Tibial nerve (tissue), 4 donors: ENCODE results near the gene ASH1L. TPM values are rescaled to one million over a fixed set of nuclear protein-coding genes. Genes with fewer than 3 reads are reported as not detected.

Source experiments
- DNase-seq, 2 donors: peaks; one replicate each; pipeline ENCODE4 v3.0.0-alpha.2; 2019; ENCODE audit warnings: low spot score in 2 of 2
- H3K27ac ChIP-seq, 4 donors: fragments of 200-600 bp; sonication (generic) in 3 of 4; one replicate each; pipeline ENCODE4 v1.5.1; 2017 to 2019; ENCODE audit warnings: mild to moderate bottlenecking in 1 of 4
- H3K27me3 ChIP-seq, 2 donors: fragments of 200-600 bp; sonication (generic) in 1 of 2; one replicate each; pipeline versions ENCODE4 v1.5.1 to v1.6.0; 2017 to 2019
- H3K36me3 ChIP-seq, 3 donors: fragments of 200-600 bp; sonication (generic); one replicate each; pipeline ENCODE4 v1.5.1; 2018 to 2019
- H3K4me1 ChIP-seq, 4 donors: fragments of 200-600 bp; sonication (generic) in 3 of 4; one replicate each; pipeline ENCODE4 v1.5.1; 2017 to 2019
- H3K4me3 ChIP-seq, 4 donors: fragments of 200-600 bp; sonication (generic) in 3 of 4; one replicate each; pipeline ENCODE4 v1.5.1; 2017 to 2019; ENCODE audit warnings: mild to moderate bottlenecking in 1 of 4, moderate library complexity in 1 of 4
- H3K9me3 ChIP-seq, 4 donors: fragments of 200-600 bp; sonication (generic) in 3 of 4; one replicate each; pipeline ENCODE4 v1.5.1; 2017 to 2019
- EP300 ChIP-seq, 2 donors: sonication (generic); formaldehyde crosslinking; IDR thresholded peaks; one replicate each; pipeline ENCODE4 v1.6.1; 2017; ENCODE audit warnings: antibody characterized with exemption in 2 of 2, mild to moderate bottlenecking in 1 of 2
- POLR2A ChIP-seq, 2 donors: fragments of 450-650 bp; IDR thresholded peaks; one replicate each; pipeline ENCODE4 v1.6.1; 2017; ENCODE audit warnings: antibody characterized with exemption in 2 of 2, mild to moderate bottlenecking in 2 of 2, moderate library complexity in 2 of 2
- WGBS, 2 donors: methylation state at CpG; one replicate each; pipeline ENCODE4 v1.1.5; 2018; 5-methylcytosine and 5-hydroxymethylcytosine counted together
- total RNA-seq, 4 donors: library from RNA; depleted of rRNA; stranded (reverse); fragments of >200 nt; gene quantifications; one replicate each; pipeline ENCODE4 v1.1.0, GENCODE V29; 2016
- TF ChIP-seq, protein P1 (sequence below), 5 experiments: fragments of 200-600 bp in 3 of 5; fragments of 450-650 bp in 2 of 5; sonication (generic) in 3 of 5; IDR thresholded peaks; one replicate each; pipeline ENCODE4 v1.5.1; 2016 to 2019; ENCODE audit warnings: antibody characterized with exemption in 5 of 5, mild to moderate bottlenecking in 3 of 5, moderate library complexity in 2 of 5

Gene ASH1L
- total RNA-seq, 4 donors from 2014 or later = 73.7 to 99.6 (median 85.9) TPM

DNA sequence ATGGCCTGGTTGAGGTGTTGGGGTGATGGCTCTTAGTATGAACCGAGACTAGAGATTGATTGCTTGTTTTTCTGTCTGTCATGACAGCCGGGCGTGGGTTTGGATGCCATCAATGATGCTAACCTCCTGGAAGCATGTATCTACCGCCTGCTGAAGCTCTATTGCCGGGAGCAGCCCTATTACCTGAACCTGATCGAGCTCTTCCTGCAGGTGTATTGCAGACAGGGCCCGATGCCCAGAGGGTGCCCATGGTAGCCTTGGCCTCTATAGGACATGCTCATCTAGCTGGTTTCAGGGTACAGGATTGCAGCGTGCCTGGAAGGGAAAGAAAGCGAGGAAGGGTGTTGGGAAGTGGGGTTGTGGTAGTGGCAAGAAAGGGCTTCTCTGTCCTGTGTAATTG is 244.5 kb downstream of the ASH1L start:
- DNase-seq = no peak
- no peaks in the 10 kb centered on the region for H3K27me3 ChIP-seq

DNA sequence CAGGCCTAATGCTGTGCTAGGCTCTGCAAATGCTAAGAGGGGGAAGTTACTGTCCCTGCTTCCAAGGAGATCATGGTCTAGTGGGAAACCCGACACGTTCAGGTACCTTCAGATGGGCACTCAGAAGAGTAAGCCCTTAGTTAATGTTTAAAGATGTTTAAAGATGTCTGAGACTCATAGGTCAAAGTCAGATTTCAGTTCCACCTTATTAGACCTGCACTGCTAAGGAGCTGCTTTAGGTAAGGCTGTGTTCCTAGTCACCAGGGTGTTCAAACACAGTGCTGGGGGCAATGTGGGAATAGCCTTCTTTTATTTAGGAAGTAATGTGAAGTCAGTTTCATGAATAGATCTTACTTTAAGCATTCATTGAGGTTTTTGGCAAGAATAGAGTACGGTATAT is 245.7 kb downstream of the ASH1L start:
- TF ChIP-seq EP300 (IDR thresholded peaks at IDR 0.05) (no peak), POLR2A (IDR thresholded peaks at IDR 0.05) (no peak)
- TF ChIP-seq, protein P1, sequence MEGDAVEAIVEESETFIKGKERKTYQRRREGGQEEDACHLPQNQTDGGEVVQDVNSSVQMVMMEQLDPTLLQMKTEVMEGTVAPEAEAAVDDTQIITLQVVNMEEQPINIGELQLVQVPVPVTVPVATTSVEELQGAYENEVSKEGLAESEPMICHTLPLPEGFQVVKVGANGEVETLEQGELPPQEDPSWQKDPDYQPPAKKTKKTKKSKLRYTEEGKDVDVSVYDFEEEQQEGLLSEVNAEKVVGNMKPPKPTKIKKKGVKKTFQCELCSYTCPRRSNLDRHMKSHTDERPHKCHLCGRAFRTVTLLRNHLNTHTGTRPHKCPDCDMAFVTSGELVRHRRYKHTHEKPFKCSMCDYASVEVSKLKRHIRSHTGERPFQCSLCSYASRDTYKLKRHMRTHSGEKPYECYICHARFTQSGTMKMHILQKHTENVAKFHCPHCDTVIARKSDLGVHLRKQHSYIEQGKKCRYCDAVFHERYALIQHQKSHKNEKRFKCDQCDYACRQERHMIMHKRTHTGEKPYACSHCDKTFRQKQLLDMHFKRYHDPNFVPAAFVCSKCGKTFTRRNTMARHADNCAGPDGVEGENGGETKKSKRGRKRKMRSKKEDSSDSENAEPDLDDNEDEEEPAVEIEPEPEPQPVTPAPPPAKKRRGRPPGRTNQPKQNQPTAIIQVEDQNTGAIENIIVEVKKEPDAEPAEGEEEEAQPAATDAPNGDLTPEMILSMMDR (IDR thresholded peaks at IDR 0.05) = no peak
- DNase-seq = no peak
- Histone ChIP-seq H3K9me3 (no peaks in the 10 kb centered on the region), H3K4me3 (no peak overlapping the region), H3K27ac (no peak overlapping the region), H3K36me3 (peaks cover 0 to 67% (median 4%) of the 10 kb centered on the region in 3 donors), H3K4me1 (peaks cover 0 to 25% (median 9%) of the 10 kb centered on the region in 4 donors), H3K27me3 (no peaks in the 10 kb centered on the region)
- WGBS, 2 donors = 88 to 89% methylated on average over 3 of the region's 3 CpGs

More for the DNA sequence above, 244.5 kb downstream of the ASH1L start:
- H3K9me3 ChIP-seq = no peaks in the 10 kb centered on the region
- peaks cover 0 to 35% (median 14%) of the 10 kb centered on the region in 4 donors for H3K4me1 ChIP-seq
- 90% methylated on average over 9 of the region's 9 CpGs for WGBS, 2 donors
- TF ChIP-seq, protein P1 (IDR thresholded peaks at IDR 0.05) = no peak
- TF ChIP-seq POLR2A (IDR thresholded peaks at IDR 0.05) (no peak), EP300 (IDR thresholded peaks at IDR 0.05) (no peak)
- no peak overlapping the region for H3K27ac ChIP-seq
- H3K4me3 ChIP-seq = no peak overlapping the region
- peaks cover 0 to 56% (median 4%) of the 10 kb centered on the region in 3 donors for H3K36me3 ChIP-seq

DNA sequence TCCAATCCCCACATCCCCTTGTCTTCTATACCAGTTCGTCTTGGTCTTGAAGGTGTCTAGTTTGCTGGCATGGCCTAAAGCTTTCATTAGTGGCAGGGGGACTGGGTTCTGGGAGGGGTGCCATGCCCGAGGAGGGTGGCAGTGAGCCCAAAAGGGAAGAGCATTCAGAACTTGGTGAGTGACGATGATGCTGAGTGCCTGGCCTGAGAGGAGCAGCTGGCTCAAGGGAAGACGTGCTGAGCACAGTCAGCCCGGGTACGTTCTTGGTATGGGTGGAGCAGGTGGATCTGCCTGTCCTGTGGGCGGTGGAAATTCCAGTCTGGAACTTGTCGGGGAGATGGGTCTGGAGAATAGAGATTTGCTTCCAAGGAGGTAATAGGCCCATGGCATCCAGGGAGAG is 249.3 kb downstream of the ASH1L start:
- H3K4me3 ChIP-seq = no peak overlapping the region
- H3K36me3 ChIP-seq = peaks cover 0 to 71% (median 3%) of the 10 kb centered on the region in 3 donors
- H3K27me3 ChIP-seq = no peaks in the 10 kb centered on the region
- WGBS, 2 donors = 81 to 82% methylated on average over 8 of the region's 8 CpGs
- no peak for TF ChIP-seq EP300 (IDR thresholded peaks at IDR 0.05)
- TF ChIP-seq, protein P1 (IDR thresholded peaks at IDR 0.05) = no peak
- TF ChIP-seq POLR2A (IDR thresholded peaks at IDR 0.05) = no peak
- peaks cover 0 to 20% (median 12%) of the 10 kb centered on the region in 4 donors for H3K4me1 ChIP-seq
- no peak overlapping the region for H3K27ac ChIP-seq
- H3K9me3 ChIP-seq = no peaks in the 10 kb centered on the region
- no peak for DNase-seq

DNA sequence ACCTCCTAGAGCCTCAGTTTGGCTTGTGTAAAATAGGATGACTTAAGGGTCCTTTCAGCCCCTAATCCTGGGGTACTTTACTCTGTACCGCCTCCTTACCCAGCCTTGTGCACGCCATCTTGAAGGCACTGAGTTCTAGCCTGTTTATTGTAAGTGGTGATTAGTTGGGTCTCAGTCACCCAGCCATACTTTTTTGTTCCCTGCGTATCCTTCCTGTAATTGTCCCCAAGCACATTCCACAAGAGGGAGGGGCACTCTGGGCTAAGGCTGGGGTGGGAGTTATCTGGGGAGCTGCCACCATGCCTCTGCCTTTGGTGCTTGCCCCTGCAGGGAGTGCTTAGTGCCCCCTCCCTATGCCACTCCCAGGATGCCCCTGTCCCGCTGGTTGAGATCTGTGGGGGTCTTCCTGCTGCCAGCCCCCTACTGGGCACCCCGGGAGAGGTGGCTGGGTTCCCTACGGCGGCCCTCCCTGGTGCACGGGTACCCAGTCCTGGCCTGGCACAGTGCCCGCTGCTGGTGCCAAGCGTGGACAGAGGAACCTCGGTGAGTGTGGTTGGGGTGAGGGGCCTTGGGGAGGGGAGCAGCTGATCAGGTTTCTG is 253.1 kb downstream of the ASH1L start:
- TF ChIP-seq, protein P1 (IDR thresholded peaks at IDR 0.05) = no peak
- TF ChIP-seq POLR2A (IDR thresholded peaks at IDR 0.05) (no peak), EP300 (IDR thresholded peaks at IDR 0.05) (no peak)
- Histone ChIP-seq H3K9me3 (no peaks in the 10 kb centered on the region), H3K36me3 (peaks cover 0 to 41% (median 0%) of the 10 kb centered on the region in 3 donors), H3K27me3 (no peaks in the 10 kb centered on the region), H3K4me1 (peaks cover 0 to 39% (median 16%) of the 10 kb centered on the region in 4 donors), H3K27ac (peak overlapping the region; percentile 86 to 93 (median 92)), H3K4me3 (peak overlapping the region; percentile 58 to 93 (median 74))
- 22% methylated on average over 10 to 11 of the region's 11 CpGs for WGBS, 2 donors
- DNase-seq = no peak
